ENCODE measurements around the gene DLGAP1. TPM values are rescaled to one million over a fixed set of nuclear protein-coding genes. Genes with fewer than 3 reads are reported as not detected.
A peak's percentile ranks its signal among the peaks of the same experiment; 100 is the strongest.
"Not testable (repeated sequence)": the region's sequence is repeated elsewhere in the genome, so short reads cannot be mapped to it uniquely, and the experiment has no call there.

The DLGAP1 gene
- total RNA-seq, 1 donor from 2014 or later: 0.28 TPM

DNA sequence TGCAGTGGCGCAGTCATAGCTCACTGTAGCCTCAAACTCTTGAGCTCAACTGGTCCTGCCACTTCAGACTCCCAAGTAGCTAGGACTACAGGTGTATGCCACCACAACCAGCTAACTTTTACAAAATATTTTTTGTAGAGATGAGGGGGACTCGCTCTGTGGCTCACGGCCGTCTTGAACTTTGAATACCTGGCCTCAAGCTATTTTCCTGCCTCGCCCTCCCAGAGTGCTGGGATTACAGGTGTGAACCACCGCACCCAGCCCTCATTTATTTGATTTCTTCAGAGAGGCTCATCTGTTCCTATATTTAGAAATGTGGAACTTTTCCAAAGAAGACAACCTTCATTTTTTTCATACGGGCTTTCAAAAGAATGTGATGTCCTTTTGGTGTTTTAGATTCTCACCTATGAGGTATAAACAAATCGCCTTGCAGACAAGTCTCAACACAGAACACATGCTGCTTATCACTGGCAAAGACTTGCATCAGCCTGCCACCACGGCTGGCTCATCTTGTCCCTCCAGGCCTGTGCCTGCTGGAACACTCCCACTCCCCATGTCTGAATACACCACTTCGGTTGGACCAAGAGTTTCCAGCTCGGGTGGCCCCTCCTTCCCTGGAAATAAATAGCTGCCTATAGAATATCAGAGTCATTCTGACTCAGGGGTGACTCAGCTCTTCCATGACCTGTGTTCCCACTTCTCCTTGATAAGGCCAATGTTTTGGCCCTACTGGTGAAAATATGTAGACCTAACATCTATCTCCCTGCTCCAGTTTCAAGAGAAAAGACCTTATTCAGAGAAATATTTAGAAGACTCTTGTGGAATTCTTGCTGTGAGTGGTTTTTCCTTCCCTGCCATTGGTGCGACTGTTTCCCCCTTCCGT, 802.5 kb downstream of the DLGAP1 start:
- ATAC-seq: peak; percentile 99

DNA sequence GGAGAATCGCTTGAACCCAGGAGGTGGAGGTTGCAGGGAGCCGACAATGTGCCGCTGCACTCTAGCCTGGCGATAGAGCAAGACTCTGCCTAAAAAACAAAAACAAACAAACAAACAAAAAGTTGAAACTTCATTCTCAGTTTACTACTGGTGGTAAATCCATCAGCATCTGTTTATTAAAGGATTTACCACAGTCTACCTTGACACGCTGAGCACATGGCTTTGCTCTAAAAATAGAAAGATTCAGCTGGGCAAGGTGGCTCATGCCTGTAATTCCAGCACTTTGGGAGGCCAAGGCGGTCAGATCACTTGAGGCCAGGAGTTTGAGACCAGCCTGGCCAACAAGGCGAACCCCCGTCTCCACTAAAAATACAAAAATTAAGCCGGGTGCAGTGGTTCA, 803.8 kb downstream of the DLGAP1 start:
- no peak for ATAC-seq

DNA sequence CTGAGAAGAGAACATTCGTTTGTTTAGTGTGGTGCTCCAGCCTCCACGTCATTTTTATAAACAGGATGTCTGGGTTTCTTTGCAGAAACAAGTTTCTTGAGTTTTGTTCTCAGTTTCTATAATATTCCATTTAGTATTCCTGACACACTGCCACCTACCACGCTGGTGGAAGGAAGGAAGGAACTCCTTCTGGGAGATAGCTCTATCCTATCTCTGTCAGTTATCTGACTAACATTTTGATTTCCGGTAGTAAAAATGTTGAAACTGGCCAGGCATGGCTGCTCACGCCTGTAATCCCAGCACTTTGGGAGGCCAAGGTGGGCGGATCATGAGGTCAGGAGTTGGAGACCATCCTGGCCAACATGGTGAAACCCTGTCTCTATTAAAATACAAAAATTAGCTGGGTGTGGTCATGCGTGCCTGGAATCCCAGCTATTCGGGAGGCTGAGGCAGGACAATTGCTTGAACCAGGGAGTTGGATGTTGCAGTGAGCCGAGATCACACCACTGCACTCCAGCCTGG, 804.5 kb downstream of the DLGAP1 start:
- not testable (repeated sequence) for ATAC-seq

DNA sequence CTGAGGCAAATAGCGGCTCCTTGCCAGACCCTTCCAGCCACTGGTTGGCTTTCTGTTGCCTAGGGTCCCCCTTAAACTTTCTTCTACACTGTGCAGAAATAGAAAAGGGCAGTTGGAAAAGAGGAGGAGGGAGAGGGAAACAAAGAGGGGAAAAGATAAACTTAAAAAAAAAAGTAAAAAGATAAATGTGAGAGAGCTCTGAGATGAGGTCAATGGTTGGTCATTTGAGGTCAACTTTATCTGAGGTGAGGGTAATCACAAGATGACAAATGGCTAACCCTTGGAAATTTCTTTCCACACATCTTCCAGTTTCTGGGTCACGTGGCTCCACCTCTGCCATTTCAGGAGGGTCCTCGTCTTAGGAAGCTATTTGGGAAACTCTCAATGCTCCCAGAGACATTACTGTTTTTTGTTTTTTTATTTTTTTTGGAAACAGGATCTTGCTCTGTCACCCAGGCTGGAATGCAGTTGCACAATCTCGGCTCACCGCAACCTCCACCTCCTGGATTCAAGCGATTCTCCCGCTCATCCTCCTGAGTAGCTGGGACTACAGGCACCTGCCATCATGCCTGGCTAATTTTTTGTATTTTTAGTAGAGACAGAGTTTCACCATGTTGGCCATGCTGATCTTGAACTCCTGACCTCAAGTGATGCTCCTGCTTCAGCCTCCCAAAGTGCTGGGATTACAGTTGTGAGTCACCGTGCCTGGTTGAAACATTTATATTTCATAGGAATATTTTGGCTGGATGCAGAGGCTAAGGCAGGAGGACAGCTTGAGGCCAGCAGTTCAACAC, 805.3 kb downstream of the DLGAP1 start:
- no peak for ATAC-seq

DNA sequence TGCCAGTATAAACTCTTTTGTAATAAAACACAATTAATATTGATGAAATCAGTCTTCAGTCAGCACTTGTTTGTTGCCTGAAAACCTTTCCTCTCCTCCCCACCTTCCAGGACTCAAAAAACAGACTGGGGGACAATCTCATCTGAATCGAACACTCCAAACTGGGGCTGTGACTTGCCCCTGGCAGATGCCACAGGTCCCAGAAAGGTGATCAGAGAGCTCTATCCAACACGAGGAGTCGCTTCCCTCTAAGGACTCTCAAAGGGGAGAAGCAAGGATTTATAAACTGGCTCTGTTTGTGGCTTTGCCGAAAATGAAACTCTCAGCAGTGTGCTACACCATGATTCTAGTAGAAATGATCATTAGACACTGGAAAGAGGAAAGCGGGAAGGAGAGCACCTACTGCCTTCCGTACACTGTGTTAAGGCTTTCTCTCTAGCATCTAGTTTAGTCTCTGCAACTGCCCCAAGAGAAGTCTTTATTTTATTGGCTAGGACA, 805.9 kb downstream of the DLGAP1 start:
- ATAC-seq: no peak

DNA sequence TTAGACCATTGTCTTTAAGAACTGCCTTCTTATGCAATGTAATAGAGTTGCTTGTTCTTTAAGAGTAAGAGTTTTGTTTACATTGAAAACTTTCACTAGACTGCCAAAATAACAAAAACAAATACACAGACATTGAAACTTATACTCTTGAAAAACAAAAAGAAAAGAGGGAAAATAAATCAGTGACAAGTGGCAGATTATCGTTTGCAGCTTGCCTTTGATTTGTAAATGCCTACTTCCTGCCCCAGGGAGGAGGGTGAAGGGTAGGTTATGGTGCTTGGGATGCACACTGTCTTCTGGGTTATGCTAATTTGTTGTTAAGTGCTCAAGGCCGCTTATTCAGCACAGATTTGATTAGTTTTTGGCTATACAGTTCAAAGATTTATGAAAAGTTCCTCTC, 806.5 kb downstream of the DLGAP1 start:
- ATAC-seq: no peak

DNA sequence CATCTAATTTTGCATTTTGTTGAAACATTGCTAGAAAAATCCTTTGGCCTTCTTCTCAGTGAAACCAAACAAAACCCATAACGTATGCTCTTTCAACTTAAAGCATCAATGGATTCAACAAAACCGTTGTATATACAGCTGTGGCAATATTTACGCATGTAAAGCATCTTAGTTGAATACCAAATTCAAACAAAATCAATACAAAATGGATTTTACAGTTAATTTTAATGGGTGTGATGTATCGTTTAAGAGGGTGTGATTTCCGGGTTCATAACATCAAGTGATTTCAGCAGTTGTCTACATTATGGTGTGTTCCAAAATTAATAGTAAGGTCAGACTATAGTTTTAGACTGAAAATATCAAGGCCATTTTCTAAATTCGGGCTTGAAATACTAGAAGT, 806.9 kb downstream of the DLGAP1 start:
- no peak for ATAC-seq

DNA sequence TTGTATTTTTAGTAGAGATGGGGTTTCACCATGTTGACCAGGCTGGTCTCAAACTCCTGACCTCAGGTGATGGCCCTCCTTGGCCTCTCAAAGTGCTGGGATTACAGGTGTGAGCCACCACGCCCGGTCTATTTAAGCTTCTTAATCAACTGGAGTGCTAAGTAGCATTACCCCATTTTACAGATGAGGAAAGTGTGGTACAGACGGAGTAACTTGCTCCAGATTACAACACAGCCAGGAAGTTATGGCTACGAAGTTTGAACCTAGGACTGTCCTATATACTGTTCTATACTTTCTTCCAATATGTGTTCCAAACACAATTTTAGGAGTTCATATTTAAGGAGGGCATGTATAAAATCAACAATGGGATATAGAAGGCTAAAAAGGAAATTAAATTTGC, 807.5 kb downstream of the DLGAP1 start:
- ATAC-seq: no peak

DNA sequence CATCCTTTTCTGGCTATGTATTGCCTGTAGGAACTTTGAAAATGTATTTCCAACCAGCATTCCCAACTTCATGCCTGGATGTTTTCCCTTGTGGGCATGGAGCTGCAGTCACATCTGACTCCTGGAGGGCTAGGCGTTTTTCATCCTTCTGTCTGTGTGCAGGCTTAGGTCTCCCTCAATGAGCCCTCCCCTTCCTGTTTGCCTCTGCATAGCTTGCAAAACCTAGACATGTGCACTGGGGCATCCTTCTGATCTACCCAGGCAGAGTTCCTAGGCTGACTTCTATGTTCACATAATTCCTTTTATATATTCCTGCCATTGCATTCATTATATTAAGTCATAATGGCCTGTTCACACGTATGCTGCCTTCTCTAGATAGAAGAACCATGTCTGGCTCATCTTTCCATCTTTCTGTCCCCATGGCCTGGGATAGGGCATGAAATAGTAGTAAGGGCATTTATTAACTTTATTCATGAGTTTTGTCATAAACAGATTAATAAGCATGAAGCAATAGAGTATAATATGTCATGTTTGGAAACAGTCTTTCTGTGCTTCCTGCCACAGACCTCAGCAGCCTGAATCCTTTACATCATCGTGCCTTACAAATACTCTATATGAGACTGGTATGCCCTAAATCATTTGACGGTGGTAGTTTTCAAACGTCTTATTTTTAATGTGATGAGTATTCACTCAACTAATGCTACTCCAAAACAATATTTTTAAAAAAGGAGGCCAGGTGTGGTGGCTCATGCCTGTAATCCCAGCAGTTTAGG, 809.5 kb downstream of the DLGAP1 start:
- no peak for ATAC-seq

DNA sequence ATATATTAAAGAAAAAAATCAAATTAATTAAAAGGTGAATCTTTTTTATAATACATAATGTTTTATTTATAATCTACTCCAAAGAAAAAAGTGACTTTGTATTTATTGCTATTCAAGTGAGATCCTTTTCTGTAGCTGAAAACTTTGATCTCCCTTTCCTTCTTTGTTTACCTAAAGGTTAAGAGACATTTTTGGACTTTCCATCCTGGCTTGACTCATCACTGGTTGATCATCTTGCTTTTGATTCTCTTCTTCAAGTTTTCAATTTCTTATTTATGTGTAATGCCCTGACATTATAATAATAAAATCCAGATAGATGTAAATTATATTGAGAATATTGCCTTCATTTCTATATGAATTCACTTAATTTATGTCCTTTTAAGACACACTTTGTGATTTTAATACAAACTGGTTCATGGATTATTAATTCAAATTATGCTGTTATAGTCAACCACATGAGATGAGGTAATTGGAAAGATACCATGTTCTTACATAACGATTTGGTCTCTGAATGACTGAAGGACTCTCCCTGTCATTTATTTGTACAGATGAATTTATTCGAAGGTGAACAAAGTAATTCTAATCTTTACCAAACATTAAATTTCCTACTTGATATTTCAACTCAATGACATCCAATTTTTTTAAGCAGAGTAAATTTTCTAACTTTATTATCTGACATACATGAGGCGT, 820.7 kb downstream of the DLGAP1 start:
- no peak for ATAC-seq

DNA sequence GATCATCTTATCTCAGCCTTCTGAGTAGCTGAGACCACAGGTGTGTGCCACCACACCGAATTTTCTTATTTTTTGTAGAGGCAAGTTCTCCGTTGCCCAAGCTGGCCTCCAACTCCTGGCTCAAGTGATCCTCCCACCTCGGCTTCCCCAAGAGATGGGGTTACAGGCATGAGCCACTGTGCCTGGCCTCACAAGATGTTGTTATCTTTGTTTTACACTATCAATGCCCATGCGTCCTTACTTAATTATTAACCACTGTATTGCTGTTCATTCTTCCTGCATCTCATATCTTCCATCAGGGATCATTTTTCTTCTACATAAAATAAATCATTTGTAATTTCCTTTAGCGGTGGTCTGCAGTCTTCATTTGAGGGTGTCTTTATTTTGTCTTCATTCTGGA, 823.2 kb downstream of the DLGAP1 start:
- ATAC-seq: no peak

DNA sequence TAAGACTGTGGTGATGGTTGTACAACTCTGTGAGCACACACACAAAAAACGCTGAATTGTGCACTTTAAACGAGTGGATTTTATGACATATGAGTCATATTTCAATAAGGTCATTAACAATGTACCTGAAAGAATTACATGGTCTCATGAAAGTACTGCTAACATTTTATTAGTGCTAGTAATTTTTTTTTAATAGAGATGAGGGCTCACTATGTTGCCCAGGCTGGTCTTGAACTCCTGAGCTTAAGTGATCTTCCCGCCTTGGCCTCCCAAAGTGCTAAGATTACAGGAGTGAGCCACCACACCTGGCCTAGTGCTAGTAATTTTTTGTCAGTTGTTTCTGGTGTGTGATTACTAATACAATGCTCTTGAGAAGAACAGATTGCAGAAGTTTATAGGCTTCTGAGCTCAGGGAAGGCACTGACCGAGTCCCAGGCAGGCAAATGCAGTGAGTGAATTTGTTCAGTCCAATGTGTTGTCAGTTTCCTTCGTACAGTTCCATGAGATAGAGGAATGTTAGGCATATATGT, 828.1 kb downstream of the DLGAP1 start:
- no peak for ATAC-seq

DNA sequence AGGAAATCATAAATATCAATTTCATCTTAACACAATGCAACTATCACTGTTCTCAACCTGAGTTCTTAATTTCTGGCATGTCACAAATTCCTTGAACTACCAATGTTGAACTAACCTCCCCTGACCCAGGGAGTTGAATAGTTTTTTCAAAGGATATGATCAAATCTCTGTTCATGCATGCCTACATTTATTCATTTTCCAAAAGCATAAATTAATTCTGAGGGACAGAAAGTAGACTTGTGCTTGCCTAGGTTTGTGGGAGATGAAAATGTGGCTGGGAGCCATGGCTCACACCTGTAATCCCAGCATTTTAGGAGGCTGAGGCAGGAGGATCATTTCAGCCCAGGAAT, 829.4 kb downstream of the DLGAP1 start:
- ATAC-seq: no peak

DNA sequence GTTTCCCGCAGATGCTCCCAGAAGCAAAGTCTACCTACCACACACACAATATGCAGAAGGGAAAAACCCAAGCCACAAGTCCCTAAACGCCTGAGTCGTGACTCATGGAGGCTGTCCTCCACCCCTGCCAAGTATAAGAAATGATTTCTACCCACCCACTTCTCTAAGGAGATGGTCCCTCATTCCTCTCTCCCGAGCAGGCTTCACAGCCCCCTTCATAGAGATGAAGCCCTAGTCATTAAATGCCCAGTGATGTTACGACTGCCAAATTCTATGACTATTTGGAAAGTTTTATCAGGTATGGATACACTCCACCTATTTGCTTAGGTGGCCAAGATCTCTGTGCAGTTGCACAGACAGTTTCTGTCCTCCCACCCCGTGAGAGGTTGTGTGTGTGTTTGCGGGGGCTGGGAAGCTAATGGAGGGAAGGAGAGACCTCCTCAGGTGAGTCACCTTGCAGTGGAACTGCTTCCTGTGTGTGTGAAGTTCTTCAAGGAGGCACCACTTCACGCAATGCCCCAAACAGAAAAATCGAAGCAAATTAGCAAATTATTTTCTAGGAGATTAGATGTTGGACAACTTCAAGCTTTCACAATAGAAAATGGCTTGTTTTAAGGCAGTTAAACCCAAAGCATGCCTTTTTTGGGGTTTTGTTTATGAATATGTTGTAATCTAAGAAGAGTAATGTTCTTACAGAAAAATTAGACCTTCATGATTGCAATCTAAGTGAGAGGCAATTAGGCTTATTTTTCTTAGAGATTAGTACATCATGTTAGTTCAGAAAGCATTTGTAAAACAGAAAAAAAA, 830.0 kb downstream of the DLGAP1 start:
- ATAC-seq: peak; percentile 69

DNA sequence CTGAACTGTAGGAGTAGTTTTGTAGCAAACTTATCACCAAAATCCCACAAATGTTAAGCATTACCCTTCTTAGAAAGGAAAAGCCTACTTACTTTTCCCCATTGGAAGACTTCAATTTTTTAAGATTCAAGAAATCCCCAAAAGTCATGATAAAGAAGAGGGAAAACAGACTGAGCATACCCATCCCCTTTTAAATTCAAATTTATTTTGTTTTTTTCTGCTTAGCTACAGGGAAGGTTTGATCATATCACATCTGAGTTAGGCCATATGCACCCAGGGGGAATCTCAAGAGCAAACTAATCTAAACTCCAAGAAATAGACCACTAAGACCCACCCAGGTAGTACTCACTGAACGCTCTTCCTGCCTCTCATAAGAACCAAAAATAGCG, 830.6 kb downstream of the DLGAP1 start:
- ATAC-seq: no peak

DNA sequence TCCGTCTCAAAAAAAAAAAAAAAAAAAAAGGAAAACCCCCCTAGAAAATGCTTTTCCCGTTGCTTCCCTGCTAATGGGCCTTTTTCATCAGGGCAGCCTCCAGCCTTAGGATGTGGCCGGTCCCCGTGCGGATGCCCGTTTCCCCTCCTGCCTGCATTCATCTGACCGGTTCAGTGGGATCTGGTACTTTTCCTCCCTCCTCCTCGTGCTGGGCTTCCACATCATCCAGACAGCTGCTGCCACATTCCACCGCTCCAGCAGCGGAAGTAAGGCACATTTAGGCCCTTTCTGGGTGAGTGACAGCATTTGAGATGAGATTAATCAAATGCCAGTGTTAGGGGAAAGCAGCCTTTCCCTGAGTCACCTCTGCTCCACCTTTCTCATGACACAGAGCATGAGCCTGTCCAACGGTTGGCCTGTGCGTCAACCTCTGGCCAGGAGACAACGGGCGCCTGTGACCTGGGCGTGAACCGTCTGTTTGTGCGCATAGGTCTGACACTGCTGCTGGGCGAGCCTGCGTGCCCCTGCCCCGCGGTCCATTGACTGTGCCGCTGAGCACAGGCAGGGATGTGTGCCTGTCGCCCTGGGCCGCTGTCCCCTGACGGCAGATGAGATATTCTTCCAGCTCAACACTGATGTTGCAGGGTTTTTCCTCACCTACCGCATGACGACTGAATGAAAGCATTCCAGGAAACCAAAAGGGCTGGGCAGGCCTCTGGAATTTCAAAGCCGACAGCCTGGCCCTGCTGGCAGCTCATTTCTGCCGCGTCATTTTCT, 831.1 kb downstream of the DLGAP1 start:
- peak; percentile 95 for ATAC-seq

DNA sequence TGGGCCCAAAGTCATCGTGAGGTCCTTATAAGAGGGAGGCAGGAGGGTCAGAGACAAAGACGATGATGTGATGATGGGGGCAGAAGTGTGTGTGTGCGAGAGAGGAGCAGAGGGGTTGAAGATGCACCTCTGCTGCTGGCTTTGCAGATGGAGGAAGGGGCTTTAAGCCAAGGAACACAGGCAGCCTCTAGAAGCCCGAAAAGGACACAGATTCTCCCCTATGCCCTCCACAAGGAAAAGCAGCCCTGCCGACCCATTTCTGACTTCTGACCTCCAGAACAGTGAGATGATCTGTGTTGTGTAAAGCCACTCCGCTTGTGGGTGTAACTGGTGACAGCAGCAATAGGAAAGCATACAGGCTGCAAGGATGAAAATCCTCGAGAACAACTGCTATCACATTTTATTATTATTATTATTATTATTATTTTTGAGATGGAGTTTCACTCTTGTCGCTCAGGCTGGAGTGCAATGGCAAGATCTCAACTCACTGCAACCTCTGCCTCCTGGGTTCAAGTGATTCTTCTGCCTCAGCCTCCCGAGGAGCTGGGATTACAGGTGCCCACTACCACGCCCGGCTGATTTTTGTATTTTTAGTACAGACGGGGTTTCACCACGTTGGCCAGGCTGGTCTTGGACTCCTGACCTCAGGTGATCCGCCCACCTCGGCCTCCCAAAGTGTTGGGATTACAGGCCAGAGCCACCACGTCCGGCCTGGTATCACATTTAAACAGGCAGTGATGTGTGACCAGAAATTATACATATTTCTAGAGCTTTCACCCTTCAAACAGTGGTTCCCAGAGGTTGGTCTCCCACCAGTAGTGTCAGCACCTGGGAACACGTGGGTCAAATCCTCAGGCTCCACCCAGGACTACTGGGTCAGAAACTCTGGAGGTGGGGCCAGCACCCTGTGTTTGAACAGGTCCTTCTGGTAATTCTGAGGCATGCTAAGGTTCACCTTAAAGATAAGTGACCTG, 834.7 kb downstream of the DLGAP1 start:
- peak; percentile 30 for ATAC-seq

DNA sequence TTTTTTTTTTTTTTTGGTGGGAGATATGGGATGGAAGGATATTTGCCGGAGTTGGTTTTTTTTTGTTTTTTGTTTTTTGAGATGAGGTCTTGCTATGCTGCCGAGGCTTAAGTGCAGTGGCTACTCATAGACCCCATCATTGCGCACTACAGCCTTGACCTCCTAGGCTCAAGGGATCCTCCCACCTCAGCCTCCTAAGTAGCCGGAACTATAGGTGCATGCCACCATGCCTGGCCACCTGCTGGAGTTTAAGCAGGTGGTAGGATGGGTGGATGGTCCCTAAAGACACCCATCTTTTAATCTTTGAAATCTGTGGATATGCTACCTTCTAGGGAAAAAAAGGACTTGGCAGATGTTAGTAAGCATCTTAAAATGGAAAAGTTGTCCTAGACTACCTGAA, 835.4 kb downstream of the DLGAP1 start:
- no peak for ATAC-seq

DNA sequence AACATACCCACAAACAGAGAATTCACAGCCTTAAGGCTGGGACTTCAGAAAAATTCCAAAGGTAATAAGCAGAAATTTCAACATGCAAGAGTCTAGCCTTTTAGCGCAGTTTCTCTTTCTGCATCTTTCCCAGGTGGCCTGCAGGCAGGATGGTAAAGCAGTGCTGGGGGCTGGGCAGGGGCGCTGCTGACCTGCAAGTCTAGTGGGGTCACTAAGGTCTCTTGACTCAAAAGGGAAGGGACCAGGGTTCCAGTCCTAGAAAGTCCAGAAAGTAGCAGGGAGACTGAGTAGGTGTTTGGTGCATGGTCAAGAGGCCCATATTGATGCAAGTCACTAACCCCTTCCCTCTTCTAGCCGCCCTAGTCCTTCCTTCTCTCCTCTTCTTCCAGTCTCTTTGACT, 835.9 kb downstream of the DLGAP1 start:
- ATAC-seq: no peak
